Activated T-cell treated with anti-CD3 and anti-CD28 coated beads, Interleukin-2, amount 50 U/mL, for 48 hours (primary cell): ENCODE results near the gene KIF17.

Experiments used
- DNase-seq, 2 experiments: peaks; one replicate each; pipeline ENCODE4 v3.0.0-alpha.2; 2020

The KIF17 gene

DNA sequence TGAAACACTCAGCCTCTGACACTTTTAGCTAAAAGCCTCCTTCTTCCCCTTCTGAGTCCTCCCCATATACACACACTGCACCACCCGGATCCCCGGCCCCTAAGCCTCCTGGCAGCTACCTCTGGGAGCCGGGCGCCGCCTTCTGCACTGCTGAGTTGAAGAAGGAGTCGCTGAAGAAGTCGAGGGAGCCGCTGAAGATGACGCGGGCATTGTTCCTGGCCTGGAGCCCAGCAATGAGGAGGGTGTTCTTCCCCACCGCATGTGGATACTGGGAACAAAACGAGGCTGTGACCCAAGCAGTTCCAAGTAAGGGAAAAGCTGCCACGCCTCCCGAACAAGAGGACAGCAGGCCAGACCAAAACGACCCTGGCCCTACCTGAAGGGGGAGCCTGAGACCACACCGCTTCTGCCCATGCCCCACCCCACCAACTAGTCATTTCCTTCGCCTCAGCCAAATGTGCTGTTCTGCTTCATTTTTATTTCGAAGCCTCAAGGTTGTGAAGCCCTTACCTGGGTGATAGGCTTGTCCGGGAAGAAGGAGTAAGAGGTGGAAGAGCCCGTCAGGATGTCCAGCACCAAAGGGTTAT is 63.6 kb downstream of the KIF17 start:
- no peak for DNase-seq

DNA sequence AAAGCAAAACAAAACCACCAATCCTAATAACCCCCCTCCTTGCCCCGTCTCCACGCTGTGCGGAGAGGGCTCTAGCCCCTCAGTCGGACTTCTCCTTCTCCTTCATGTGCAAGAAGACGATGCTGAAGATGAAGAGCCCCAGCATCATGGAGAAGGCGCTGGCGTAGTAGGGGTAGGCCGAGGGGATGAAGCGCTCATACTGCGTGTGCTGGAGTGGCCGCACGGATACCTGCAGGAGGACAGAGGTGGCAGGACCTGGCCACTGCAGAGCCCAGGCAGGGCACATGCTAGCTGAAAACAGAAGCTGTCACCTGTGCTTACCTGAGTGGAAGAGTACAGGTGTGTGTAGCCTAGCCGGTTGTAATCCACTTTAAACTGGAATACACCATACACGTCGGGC is 65.5 kb downstream of the KIF17 start:
- DNase-seq: no peak

DNA sequence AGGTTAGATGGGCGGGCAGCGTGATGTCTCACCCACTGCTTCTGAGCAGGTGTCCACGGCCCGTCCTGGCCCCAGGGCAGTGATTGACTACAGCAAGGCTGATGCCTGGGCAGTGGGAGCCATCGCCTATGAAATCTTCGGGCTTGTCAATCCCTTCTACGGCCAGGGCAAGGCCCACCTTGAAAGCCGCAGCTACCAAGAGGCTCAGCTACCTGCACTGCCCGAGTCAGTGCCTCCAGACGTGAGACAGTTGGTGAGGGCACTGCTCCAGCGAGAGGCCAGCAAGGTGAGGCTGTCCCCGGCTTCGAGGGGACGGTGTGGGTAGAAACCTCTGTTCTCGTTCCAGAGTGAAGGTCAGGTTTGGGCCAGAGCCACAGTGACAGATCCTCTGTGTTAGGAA is 68.9 kb downstream of the KIF17 start:
- no peak for DNase-seq

DNA sequence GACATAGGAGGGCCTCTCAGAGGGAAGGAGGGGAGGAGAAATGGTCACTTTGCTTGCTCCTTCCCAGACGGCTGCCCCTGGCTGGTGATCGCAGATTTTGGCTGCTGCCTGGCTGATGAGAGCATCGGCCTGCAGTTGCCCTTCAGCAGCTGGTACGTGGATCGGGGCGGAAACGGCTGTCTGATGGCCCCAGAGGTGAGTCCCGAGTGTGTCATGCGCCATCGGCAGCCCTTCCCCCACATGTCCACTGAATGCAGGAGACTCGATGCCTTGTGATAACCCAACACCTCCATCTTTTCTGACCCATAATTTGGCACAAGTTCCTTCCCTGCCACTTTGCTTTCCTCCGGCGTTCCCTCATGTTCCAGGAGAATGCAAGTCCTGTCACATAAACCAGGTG is 69.4 kb downstream of the KIF17 start:
- no peak for DNase-seq

DNA sequence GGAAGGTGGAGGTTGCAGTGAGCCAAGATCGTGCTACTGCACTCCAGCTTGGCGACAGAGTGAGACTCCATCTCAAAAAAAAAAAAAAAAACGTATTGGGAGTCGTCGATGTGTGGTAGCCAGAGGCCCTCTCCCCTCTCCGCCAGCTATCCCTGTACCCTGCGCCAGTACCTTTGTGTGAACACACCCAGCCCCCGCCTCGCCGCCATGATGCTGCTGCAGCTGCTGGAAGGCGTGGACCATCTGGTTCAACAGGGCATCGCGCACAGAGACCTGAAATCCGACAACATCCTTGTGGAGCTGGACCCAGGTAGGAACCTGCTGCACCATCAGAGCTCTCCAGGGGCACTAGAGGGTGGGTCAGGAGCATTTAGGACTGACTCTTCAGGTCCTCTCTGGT is 72.4 kb downstream of the KIF17 start:
- no peak for DNase-seq

DNA sequence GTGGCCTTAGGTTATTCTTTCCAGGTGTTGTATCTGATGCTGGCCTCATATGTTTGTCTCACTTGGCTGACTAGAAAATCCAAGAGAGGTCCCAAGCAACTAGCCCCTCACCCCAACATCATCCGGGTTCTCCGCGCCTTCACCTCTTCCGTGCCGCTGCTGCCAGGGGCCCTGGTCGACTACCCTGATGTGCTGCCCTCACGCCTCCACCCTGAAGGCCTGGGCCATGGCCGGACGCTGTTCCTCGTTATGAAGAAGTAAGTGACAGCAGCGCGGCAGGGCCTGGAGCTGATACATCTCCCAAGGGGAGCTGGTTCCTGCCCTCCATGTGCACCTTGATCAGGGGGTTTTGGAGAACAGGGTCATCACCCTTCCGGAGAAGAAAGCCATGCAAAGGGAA is 73.4 kb downstream of the KIF17 start:
- no peak for DNase-seq

DNA sequence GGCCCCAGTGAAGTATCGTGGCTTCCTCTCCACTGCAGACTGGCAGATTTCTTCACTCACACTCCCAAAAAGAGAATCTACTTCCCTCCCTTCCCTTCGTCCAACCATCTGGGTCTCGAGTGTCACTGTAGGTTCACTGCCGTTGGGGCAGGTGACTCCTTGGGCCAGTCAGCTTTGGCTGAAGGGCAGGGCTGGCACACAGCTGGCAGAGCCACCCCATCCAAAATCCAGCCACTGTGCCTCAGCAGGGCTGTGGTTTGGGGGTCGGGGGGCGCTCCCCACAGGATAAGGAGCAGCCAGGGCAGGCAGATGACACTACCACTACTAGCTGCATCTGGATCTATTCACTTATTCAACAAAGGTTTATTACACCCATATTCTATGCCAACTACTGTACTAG is 74.7 kb downstream of the KIF17 start:
- DNase-seq: no peak

DNA sequence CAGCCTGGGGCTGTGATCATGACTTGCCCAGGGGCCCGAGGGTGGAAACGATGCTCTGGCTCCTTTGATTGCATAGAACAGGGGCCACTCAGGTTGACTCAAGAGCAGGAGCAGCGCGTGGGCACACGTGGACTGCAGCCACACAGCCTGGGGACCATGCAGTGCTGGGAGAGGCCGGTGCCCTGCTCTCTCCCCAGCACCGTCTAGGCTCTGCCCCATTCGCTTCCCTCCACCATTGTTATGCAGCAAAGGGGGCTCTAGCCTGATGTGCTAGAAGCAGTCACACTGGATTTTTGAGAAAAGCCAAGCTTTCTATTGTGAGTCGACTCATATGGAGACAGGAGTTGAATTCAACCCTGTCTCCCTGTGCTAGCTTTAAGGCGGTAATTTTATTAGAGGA is 75.8 kb downstream of the KIF17 start:
- no peak for DNase-seq

DNA sequence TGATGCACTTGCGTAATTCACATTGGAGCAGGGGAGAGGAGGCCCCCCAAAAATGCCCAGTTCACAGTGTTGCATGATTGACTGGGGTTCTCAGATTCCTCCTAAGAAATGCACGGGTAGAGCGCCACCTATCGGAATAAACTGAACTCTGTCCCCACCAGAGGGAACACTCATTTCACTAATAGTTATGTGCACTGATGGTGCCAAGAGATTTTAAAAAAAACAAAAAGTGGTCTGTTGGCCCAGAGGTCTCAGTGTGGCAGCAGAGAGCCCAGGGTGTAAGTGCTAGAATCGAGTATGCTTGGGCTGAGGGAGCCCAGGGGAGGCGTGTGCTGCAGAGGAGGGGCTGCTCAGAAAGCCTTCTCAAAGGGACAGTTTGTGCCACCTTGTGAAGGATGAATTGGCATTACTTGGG is 77.6 kb downstream of the KIF17 start:
- peak; percentile 68 to 70 for DNase-seq

DNA sequence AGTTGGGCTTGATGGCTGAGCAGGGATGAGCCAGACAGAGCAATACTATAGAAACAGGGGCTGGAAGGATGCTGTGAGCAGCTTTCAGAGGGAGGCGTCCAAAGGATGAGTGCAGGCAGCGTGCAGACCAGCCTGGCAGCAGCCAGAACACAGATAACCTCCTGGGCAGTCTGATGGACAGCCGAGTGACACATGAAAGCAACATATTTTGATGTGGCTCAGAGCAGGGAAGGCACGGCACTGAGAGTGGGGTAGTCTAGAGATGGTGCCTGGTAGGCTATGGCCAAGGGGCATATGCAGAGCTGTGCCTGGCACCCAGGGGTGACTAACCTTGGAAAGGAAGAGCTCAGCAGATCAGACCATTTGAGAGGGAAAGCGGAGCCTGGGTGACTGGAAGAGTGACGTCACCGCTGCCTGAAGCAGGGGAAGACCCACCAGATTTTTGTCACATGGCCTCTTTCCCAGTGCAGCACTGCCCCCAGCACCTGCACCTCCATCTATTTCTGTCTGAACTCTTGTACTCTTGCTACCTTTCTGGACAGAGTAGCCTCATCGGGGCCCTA is 80.9 kb downstream of the KIF17 start:
- no peak for DNase-seq

DNA sequence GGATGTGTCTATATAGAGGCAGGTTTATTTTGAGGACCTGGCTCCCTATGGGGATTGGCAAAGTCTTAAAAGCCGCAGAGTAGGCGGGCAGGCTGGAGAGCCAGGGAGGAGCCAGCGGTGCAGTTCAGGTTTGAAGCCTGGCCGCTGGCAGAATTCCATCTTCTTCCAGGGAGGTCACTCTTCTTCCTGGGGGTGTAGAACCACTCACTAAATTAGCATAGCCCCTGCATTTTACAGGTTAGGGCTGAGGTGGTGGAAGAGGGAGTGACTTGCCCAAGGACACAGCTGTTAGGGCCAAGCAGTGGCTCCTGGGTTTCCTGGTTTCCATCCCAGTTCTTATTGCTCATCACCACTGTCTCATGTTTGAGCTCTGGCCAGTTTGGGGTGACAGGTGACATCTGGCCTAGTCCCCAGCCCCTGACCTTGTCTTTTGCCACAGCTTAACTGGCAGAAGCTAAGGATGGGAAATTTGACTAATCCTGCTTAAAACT is 83.2 kb downstream of the KIF17 start:
- DNase-seq: no peak

DNA sequence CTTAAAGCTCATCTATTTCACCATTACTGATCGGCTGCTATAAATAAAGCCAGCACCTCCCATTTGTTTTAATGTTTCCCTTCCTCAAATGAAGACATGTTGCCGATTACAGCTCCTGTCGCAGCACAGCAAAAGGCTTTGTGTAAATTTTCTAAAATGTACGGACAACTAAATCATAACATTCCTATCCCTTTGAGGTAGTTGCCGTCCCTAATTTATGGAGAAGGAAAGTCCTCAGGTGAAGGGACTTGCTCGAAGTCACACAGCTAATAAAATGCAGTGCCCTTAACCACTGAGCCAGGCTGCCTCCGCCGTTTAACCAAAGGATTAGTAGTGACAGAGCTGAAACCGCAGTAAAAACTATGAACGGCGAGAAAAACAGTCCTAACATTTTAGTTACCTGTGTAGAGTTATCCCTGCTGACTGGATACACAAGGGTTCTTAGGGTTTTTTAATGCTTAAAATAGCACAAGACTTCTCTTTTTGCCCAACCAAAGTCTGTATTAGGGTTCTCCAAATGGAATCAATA is 83.7 kb downstream of the KIF17 start:
- DNase-seq: peak in 1 of 2 experiments; percentile 53

DNA sequence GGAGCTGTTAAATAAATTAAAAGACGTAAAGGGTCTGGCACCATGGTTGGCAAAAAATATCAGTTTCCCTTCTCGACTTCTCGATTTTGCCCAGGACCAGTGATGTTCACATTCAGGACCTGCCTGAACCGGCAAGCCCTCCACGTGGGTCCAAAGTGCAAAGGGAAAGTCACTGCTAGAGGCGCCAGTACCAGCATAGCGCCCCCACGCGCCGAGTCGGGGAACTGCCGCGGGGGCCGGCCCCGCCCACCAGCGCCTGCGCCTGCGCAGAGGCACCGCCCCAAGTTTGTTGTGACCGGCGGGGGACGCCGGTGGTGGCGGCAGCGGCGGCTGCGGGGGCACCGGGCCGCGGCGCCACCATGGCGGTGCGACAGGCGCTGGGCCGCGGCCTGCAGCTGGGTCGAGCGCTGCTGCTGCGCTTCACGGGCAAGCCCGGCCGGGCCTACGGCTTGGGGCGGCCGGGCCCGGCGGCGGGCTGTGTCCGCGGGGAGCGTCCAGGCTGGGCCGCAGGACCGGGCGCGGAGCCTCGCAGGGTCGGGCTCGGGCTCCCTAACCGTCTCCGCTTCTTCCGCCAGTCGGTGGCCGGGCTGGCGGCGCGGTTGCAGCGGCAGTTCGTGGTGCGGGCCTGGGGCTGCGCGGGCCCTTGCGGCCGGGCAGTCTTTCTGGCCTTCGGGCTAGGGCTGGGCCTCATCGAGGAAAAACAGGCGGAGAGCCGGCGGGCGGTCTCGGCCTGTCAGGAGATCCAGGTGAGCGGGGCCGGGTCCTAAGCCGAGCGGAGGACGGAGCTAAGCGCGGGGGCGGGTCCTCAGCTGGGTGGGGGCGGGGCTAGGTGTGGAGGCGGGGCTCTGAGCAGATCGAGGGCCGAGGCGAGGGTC is 84.4 kb downstream of the KIF17 start, which contains the start of gene PINK1:
Gene PINK1 (plus strand): TSS at position 269 of the 875 bp plus-strand sequence. CDS start 91 bp downstream, at position 360.
- DNase-seq: peak; percentile 98 to 99

DNA sequence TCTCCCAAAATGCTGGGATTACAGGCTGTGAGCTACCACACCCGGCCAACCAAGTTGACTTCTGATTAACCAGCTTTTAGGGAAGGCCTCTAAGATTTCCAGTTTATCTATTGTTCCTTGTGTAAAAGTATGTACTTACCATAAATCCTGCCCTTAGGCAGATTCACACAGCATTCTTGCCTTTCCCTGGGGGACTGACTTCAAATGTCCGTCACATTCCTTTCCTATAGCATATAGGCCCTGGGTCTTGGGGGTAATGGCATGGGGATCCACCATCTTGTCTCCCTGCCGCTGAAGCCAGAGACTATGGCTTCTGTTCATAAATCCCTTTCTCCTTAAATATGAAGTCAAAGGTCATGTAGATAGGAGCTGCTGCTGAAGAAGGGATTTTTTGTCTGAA is 85.4 kb downstream of the KIF17 start:
- no peak for DNase-seq

DNA sequence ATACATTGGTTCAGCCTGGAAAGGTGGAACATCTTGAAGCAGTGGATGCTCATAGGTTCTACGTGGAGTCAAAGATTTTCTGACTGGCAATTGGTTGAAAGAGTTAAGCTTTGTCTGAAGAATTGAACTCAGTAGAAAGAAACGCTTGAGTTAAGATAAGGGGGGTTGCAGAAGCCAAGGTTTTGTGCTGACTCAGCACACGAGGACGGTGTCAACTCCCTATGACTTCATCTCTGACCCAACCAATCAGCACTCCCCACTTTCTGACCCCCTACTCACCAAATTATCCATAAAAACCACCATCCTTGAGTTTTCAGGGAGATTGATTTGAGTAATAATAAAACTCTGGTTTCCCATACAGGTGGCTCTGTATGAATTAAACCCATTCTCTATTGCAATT is 87.1 kb downstream of the KIF17 start:
- DNase-seq: no peak

DNA sequence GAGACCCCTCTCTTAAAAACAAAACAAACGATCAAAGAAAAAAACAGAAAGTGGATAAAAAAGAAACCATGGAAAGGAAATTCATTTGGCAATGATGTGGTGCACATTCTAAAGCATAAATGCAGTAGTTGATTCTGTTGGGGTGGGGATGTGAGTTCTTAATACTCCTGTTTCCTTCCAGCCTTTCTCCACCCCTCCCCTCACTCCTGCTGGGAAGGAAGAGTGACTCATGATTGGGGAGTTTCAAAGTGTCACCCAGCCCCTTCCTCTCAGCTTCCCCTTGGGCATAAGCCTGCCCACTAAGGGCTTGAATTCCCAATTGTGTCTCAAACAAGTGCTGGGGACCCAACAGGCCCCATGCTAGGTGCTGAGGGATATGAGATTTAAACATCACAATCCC is 91.3 kb downstream of the KIF17 start:
- DNase-seq: no peak

DNA sequence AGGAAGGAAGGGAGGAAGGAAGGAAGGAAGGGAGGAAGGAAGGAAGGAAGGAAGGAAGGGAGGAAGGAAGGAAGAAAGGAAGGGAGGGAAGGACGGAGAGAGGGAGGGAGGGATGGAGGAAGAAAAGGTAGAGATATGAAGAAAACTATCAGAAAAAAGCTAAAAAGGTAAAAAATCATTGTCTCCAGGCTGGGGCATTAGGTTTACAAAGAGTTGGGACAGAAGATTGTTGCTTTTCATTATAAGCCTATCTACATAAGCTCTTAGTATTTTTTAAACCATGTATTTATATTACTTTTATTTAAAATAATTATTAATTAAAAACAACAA is 91.7 kb downstream of the KIF17 start:
- DNase-seq: no peak

DNA sequence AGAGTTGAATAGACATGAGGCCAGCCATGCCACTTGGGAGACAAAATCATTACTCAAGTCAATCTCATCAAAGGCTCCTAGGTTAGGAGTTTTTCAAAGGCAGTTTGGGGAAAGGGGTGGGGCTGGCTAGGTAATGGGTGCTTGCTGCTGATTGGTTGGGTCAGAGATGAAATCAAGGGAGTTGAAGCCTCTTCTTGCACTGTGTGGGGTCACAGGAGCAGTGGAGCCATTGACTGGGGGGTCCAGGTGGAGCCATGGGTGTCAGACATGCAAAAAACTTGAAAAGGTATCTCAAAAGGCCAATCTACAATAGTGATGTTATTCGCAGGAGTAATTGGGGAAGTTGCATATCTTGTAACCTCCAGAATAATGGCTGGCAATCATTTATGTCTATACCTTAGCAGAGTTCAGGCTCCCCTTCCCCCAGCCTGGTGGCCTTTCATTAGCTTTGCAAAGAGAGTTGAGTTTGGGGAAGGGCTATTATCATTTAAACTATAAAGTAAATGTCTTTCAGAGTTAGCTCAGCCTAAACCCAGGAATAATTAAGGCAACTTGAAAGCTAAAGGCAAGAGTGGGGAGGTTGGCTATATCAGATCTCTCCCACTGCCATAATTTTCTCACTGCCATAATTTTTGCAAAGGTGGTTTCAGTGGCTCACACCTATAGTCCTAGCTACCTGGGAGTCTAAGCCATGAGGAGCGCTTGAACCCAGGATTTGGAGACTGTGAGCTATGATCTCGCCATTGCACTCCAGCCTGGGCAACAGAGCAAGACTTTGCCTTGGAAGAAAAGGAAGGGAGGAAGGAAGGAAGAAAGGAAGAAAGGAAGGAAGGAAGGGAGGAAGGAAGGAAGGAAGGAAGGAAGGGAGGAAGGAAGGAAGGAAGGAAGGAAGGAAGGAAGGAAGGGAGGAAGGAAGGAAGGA is 92.4 kb downstream of the KIF17 start:
- no peak for DNase-seq

DNA sequence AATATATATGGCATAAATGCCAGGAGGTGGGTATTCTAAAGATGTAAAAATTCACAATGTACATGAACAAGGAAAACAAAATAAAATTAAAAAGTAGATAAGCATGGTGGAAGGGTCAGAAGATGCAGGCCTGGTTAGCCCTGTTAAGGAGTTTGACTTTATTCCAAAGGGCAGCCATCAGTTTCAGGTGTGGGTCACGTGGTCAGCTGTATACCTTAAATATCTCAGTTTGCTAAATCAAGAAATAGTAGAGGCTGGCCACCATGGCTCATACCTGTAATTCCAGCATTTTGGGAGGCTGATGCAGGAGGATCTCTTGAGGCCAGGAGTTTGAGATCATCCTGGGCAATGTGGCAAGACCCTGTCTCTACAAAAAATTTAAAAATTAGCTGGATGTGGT is 93.1 kb downstream of the KIF17 start:
- DNase-seq: no peak

DNA sequence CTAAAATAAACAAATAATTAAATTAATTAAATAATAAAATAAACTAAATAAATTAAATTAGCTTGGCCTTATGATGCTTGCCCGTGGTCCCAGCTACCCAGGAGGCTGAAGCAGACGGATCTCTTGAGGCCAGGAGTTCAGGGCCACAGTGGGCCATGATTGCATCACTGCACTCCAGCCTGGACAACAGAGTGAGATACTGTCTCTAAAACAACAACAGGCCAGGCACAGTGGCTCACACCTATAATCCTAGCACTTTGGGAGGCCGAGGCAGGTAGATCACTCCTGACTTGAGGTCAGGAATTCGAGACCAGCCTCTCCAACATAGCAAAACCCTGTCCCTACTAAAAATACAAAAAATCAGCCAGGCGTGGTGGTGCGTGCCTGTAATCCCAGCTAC is 96.8 kb downstream of the KIF17 start:
- DNase-seq: no peak

DNA sequence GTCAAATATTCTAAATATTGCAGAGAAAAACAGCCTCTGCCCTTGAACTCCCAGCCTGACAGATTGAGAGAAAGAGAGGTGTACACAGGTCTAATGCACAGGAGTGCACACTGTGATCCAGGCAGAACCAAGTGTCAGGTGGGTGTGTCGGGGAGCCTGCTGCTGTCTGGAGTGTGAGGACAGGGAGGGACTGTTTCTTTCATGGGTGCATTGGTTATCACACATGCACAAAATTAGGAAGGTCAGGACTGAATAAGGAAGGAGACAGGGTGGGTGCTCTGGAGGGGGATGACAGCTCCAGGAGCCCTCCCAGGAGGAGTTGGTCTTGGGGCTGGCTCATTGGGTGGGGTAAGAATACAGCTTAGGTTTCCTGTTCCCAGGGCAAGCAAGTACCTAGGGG is 97.8 kb downstream of the KIF17 start:
- DNase-seq: no peak

DNA sequence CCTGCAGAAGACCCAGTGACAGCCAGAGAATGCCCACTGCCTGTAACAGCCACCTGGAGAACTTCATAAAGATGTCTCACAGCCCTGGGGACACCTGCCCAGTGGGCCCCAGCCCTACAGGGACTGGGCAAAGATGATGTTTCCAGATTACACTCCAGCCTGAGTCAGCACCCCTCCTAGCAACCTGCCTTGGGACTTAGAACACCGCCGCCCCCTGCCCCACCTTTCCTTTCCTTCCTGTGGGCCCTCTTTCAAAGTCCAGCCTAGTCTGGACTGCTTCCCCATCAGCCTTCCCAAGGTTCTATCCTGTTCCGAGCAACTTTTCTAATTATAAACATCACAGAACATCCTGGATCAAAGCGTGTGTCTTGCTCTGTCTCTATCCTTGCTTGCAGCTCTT is 99.3 kb downstream of the KIF17 start:
- no peak for DNase-seq
